Keratinocyte (primary cell): Measurements from ENCODE around the gene PHF12.

Experiments
- EZH2 ChIP-seq: IDR thresholded peaks from one replicate; pipeline ENCODE4 v1.6.1; 2012; ENCODE audit warnings: inconsistent platforms, mild to moderate bottlenecking, low read length, moderate library complexity
- TF ChIP-seq, protein P1 (sequence below), 3 experiments: IDR thresholded peaks in 1 of 3; conservative IDR thresholded peaks in 1 of 3; optimal IDR thresholded peaks in 1 of 3; 2 replicates in 2 of 3; 3 replicates in 1 of 3; pipeline versions ENCODE3 to v1.5.1; 2011; ENCODE audit warnings: low read length in 3 of 3, mild to moderate bottlenecking in 3 of 3, moderate library complexity in 2 of 3, control low read depth in 1 of 3, inconsistent platforms in 1 of 3; ENCODE audit not compliant: insufficient read depth in 2 of 3; ENCODE audit errors: extremely low read depth in 1 of 3

DNA sequence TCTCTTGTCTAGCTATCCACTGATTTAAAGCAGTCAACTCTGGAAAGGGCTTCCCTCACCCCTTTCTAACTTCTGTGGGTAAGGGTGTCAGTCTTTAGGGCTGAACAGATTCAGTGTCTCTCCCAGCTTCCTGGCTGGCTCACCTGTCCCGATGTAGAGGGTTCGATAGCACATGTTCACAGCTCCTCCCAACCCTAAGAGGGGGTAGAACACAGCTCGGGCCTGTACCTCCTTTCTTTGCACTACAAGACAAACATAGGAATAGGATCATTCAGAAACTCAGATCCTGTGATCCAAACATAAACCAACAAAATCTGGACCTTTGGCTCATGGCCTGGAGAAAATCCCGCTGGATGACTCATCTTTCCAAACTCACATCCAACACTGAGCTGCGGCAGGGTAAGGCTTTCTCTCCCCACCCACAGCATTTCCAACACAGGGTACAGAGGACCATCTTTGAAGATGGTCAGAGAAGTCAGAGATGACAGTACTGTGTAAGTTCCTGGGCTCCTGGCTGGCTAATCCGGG is 42.6 kb downstream of the PHF12 start:
- TF ChIP-seq, protein P1, sequence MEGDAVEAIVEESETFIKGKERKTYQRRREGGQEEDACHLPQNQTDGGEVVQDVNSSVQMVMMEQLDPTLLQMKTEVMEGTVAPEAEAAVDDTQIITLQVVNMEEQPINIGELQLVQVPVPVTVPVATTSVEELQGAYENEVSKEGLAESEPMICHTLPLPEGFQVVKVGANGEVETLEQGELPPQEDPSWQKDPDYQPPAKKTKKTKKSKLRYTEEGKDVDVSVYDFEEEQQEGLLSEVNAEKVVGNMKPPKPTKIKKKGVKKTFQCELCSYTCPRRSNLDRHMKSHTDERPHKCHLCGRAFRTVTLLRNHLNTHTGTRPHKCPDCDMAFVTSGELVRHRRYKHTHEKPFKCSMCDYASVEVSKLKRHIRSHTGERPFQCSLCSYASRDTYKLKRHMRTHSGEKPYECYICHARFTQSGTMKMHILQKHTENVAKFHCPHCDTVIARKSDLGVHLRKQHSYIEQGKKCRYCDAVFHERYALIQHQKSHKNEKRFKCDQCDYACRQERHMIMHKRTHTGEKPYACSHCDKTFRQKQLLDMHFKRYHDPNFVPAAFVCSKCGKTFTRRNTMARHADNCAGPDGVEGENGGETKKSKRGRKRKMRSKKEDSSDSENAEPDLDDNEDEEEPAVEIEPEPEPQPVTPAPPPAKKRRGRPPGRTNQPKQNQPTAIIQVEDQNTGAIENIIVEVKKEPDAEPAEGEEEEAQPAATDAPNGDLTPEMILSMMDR (optimal IDR thresholded peaks at IDR 0.05 in 1 of 3, IDR thresholded peaks at IDR 0.05 in 1 of 3, conservative IDR thresholded peaks at IDR 0.05 in 1 of 3; ENCODE audit: extremely low read depth in 1 of 3, insufficient read depth in 2 of 3, low read length in 3 of 3), result no peak
- TF ChIP-seq EZH2, result no peak
